ENCODE measurements around the gene AADACL3. TPM values are rescaled to one million over a fixed set of nuclear protein-coding genes. Genes with fewer than 3 reads are reported as not detected.

AADACL3 gene
- total RNA-seq, 1 donor from 2014 or later: not detected

DNA sequence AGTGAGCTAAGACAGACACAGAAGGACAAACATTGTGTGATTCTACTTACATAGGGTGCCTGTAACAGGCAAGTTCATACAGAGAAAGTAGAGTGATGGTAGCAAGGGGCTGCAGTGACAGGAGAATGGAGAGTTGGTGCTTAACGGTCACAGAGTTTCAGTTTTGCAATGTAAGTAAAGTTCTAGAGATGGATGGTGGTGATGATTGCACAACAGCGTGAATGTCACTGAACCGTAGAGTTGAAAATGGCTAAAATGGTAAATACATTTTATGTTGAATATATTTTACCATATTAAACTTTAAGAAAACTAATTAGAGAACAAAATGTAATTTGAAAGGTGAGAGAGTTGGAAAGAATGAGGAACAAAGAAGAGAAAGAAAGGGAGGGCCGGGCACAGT, 38.8 kb downstream of the AADACL3 start:
- H3K4me3 ChIP-seq (ENCODE audit: low read depth, low read length): no peak overlapping the region
- no peak for DNase-seq (ENCODE audit: low read depth)
- TF ChIP-seq, protein P1, sequence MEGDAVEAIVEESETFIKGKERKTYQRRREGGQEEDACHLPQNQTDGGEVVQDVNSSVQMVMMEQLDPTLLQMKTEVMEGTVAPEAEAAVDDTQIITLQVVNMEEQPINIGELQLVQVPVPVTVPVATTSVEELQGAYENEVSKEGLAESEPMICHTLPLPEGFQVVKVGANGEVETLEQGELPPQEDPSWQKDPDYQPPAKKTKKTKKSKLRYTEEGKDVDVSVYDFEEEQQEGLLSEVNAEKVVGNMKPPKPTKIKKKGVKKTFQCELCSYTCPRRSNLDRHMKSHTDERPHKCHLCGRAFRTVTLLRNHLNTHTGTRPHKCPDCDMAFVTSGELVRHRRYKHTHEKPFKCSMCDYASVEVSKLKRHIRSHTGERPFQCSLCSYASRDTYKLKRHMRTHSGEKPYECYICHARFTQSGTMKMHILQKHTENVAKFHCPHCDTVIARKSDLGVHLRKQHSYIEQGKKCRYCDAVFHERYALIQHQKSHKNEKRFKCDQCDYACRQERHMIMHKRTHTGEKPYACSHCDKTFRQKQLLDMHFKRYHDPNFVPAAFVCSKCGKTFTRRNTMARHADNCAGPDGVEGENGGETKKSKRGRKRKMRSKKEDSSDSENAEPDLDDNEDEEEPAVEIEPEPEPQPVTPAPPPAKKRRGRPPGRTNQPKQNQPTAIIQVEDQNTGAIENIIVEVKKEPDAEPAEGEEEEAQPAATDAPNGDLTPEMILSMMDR (conservative IDR thresholded peaks at IDR 0.05; ENCODE audit: low read depth, low read length): no peak

DNA sequence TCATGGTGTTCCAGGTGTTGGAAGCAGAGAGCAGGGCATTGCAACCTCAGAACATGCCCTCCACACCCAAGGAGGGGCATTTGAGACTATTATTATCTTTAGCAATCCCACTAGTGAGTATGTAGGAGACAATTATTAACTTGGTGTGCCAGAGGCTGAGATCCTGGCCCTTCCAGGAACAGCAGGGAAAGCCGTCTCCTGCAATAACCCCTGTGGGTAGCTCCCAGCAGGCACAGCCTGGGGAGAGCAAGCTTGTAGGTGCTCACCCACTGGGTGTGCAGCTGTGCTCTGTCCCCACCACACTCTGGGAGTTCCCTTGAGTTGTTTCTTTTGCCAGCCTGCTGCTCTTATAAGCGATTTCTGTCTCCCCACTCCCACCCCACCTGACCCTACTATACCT, 40.4 kb downstream of the AADACL3 start:
- TF ChIP-seq, protein P1 (conservative IDR thresholded peaks at IDR 0.05; ENCODE audit: low read depth, low read length): no peak
- H3K4me3 ChIP-seq (ENCODE audit: low read depth, low read length): no peak overlapping the region
- no peak for DNase-seq (ENCODE audit: low read depth)

DNA sequence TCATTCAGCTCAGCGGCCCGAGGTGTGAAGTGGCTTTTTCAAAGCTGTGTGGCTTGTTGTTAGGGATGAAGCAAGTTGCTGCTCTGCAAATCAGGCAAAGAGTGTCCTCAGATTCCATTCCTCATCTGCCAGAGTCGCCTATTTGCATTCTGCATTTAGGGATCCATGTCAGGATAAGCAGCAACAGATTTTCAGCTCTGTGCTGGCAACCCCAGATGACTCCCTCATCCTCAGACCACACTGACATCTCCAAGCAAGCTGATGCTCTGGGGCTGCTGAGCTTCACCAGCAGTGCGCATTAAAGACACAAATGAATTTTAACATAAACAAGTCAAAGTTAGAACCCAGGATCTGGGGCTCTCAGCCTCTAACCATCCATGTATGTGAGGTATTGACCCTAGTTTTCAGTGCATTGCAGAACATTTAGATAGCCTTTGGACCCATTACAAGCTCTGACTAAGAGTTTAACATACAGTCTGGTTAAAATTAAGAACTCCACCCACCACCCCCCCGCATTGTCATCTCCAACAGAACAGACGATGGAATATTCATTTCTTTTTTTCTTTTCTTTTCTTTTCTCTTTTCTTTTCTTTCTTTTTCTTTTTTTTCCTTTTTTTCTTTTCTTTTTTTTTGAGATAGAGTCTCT, 41.0 kb downstream of the AADACL3 start:
- DNase-seq (ENCODE audit: low read depth): no peak
- TF ChIP-seq, protein P1 (conservative IDR thresholded peaks at IDR 0.05; ENCODE audit: low read depth, low read length): no peak
- no peak overlapping the region for H3K4me3 ChIP-seq (ENCODE audit: low read depth, low read length)

DNA sequence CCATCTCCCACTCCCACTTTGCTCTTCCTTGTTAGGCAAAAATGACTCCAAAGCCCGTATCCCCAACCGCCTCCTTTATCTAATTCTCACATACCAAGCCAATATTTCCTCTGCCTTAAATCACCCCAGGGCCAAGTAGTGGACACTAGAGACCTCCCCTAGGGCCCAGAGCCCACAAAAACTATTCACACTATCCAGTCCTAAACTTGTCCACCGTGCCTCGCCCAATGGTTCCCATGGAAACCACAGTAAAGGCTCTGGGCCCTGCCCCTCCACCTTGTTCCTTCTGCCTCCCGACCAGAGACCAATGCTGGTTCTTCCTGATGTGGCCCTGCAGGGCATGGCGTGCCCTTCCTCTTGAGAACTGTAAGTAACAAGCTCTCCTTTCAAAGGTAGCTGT, 41.9 kb downstream of the AADACL3 start:
- H3K4me3 ChIP-seq (ENCODE audit: low read depth, low read length): no peak overlapping the region
- TF ChIP-seq, protein P1 (conservative IDR thresholded peaks at IDR 0.05; ENCODE audit: low read depth, low read length): no peak
- DNase-seq (ENCODE audit: low read depth): no peak

DNA sequence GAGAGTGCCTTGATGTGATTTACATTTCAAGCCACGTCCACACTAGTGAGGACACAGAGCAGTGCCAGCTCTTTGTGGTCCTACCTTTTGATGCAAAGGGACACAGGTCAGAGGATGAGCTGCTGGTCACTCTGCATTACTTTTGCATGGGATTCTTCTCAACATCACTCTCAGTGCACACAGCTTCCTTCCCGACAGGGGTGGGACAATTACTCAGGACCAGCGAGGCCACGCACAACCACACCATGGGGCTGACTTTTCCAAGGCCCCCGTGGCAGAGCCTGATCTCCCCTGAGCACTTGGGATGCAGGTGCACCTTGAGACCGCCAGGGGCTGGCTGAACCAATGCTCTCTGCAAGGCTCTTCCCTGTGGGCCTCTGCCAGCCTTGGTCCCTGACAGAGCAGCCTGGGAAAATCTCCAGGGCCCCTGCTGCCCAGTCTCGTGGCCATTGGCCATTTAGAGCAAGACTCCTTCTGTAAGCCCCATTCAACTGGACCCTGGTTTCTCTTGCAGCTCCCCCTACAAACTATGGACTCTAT, 44.4 kb downstream of the AADACL3 start:
- no peak for DNase-seq (ENCODE audit: low read depth)
- no peak overlapping the region for H3K4me3 ChIP-seq (ENCODE audit: low read depth, low read length)
- TF ChIP-seq, protein P1 (conservative IDR thresholded peaks at IDR 0.05; ENCODE audit: low read depth, low read length): no peak

DNA sequence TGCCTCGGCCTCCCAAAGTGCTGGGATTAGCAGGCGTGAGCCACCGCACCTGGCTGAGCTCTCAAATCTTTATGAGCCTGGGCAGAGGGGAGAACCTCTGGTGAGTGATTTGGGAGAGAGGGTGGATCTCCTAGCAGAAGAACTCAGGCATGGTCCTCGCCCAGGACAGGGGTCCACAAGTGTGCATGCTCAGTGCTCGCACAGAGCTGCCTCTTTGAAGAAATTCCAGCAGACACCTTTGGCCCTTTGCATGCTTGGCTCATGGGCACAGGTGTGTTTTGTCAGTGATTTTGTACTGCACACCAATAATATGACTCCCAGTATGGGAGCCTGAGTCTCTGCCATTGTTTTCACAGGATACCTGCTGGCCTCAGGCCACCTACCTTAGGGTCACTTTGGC, 45.9 kb downstream of the AADACL3 start:
- no peak for DNase-seq (ENCODE audit: low read depth)
- H3K4me3 ChIP-seq (ENCODE audit: low read depth, low read length): no peak overlapping the region
- TF ChIP-seq, protein P1 (conservative IDR thresholded peaks at IDR 0.05; ENCODE audit: low read depth, low read length): no peak

DNA sequence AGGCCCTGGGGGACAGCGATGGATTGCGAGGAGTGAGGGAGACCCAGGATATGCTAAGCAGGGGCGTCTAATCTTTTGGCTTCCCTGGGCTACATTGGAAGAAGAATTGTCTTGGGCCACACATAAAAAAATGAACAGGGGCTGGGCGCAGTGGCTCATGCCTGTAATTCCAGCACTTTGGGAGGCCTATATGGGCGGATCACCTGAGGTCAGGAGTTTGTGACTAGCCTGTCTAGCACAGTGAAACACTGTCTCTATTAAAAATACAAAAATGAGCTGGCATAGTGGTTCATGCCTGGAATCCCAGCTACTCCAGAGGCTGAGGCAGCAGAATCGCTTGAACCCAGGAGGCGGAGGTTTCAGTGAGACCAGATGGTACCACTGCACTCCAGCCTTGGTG, 46.9 kb downstream of the AADACL3 start:
- DNase-seq (ENCODE audit: low read depth): no peak
- no peak overlapping the region for H3K4me3 ChIP-seq (ENCODE audit: low read depth, low read length)
- TF ChIP-seq, protein P1 (conservative IDR thresholded peaks at IDR 0.05; ENCODE audit: low read depth, low read length): no peak
